Activated gamma-delta T cell treated with Interleukin-2 at 50 U/mL for 16 hours (primary cell): ENCODE measurements around the gene APBB2.

Source experiments
- DNase-seq: peaks from one replicate; pipeline ENCODE4 v3.0.0-alpha.2; 2020

Gene APBB2

DNA sequence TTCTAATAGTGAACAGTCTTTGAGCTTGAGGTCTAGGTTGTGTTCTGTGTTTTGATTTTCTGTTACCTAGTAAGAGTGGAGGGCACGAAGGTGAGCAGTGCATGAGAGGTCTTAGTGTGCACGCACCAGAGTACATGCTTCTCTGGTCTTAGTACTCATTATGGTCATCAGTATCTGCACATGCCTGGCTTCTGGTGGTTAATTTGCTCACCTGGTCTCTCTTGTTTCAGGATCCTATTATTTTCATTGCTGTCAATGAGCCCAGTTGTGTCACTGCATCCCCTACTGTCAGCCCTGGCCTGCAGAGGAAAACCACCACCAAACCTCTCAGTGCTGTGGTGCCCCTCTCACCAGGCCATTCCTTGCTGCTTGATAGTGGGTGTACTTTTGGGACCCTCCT, 409.7 kb downstream of the APBB2 start:
- no peak for DNase-seq

DNA sequence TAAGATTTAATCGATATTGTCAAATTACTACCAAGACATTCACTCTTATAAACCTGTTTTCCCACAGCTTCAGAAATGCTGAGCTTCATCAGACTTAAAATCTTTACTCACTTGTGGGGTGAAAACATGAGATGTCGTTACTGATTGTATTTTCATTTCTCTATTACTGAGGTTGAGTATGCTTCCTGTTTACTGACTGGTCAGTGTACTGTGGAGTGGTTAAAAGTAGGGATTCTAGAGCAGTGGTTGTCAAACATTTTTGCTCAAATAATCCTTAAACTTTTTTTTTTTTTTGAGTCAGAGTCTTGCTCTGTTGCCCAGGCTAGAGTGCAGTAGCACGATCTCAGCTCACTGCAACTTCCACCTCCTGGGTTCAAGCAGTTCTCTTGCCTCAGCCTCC, 414.3 kb downstream of the APBB2 start:
- no peak for DNase-seq

DNA sequence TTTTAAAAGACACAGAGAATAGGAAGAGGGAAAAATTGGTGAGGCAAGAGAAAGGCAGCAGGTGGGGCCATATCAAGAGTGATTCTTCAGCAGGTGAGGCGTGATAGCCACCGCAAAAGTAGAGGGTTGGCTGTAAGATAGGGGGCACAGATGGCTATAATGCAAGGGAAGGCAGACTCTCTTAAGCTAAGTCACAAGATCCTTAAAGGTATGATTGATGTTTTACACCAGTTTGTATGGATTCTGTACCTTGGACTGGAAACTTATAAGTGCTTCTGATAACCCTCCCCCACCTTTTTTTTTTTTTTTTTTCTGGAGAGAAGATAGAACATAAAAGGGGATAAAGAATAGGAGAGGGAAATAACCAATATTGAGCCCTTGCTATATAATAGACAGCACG, 424.6 kb downstream of the APBB2 start:
- DNase-seq = no peak

DNA sequence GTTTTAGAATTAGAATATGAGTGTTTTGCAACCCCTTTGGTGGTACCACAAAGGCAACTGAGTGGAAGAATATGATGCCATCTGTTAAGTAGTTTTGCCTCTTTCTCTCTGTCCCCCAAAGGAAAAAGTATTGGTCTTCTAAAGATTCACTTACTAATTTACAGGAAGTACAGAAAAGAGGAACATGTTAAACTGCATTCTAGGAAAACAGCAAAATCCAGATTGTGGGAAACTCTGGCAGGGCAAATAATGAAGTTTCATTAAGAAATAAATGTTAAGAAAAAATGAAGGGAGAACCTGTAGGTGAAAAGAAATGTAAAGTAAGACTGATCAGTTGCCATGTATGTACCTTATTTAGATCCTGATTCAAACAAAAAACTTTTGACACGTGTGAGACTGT, 425.3 kb downstream of the APBB2 start:
- no peak for DNase-seq

DNA sequence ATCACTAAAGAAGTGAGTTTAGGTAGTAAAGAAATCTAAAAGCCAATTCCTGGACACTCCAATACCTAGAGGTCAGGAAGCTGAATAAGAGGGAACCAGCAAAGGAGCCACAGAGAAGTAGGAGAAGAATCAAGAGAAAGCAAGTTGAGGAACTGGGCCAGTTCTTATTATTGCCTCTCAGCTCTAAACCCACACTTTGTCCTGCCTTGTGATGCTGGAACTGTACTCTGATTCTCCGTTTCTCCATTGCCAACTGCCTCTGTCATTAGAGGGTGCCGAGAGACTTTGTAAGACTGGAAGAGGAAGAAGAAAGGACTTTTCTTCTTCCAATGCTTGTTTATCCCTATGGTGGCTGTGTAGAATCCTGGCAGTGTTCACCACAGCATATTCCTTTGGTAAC, 426.0 kb downstream of the APBB2 start:
- no peak for DNase-seq

DNA sequence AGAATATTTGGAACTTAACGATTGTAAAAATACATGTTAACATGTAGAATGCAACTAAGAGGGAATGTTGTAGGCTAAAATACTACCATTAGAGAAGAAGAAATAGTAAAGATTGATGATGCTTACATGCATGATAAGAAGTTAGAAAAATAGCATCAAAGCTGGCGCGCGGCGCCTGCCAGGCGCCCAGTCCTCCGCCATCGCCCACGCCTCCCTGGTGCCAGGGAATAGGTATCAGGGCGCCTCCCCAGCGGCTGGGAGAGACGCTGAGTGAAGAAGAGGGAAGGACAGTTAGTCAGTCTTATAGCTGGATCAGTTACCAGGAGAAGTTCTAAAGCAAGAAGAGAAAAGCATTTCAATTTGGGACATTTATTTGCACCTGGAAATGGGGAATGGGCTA, 428.6 kb downstream of the APBB2 start:
- DNase-seq = no peak

DNA sequence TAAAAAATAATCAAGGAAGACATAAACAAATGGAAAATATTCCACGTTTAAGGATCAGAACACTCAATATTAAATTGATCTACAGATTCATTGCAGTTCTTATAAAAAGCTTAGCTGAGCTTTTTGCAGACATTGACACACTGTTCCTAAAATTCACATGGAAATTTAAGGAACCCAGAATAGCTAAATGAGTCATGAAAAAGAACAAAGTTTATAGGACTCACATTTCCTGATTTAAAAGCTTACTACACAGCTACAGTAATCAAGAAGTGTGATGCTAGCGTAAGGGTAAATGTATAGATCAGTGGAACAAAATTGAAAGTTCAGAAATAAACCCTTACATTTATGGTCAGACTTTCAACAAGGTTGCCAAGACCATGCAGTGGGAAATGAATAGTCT, 431.5 kb downstream of the APBB2 start:
- DNase-seq = no peak

DNA sequence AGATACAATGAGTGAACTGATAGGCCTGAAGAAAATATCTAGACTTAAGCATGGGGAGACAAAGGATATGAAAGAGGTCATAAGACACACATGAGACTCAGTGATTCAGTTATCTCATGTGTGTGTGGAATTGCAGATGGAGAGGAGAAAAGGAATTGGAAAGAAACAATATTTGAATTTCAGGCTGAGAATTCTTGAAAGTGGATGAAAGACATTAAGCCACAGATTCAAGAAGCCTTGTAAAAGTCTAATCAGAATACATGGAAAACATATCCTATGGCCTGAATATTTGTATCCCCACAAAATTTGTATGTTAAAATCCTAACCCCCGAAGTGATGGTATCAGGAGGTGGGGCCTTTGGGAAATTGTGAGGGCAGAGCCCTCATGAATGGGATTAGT, 436.3 kb downstream of the APBB2 start:
- DNase-seq = no peak

DNA sequence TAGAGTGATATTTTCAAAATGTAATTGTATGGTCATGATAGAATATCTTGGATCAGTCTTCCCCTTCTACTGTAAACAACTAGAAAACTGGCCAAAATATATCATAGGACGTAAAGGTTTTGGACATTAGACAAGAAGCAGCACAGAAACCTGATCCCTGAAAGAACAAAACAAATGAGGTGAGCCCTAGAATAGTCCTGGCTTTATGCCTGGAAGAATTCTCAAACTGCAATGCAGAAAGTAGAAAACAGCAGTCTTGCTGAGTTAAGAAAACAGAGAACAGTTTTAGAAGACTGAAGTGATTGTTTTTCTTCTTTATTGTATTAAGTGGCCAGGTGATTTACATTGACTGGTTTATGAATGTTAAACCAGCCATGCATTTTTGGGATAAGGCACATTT, 445.1 kb downstream of the APBB2 start:
- no peak for DNase-seq

DNA sequence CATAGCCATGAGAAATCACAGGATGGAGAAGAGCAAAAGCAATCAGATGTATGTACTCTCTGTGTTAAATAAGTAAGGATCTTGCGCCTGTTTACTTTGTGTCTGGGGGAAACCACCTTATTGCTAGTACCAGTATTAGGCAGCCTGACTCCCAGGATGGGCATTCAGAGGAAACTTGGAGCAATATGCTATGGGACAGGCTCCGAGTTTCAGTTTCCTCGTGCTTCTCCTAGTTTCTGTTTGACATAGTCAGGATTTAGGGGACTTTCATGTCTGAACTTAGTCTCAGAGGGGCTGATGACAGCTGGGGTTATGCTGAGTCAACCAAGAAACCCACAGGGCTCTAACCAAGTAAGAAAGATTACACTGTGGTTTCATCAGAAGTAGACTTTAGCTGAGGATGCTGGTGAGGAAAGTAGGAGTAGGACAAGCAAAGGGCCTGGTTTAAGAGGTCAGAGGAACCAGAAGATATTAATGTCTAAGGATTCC, 451.1 kb downstream of the APBB2 start:
- no peak for DNase-seq
